ENCODE results near the gene VCAM1. TPM values are rescaled to one million over a fixed set of nuclear protein-coding genes. Genes with fewer than 3 reads are reported as not detected.

VCAM1 gene
- total RNA-seq, 1 donor from 2014 or later = 1.8 TPM

DNA sequence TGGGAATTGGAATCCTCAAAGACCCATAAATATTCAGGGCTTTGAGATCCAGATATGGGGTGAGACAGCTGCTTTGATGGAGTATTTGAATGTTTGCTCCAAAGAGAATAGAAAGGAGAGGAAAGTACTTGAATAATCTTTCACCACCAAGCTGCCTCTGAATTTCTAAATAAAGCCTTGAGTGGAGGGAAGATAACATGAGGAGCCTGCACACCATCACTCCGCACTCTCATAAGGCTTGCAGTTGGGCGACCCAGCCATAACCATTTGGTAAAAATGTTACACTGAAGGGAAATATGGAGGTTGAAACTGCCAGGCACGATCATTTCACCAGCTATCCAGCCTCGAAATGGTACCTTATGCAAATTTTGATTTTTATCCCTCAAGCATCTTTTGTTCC, 38.4 kb downstream of the VCAM1 start:
- H3K36me3 ChIP-seq (ENCODE audit: control insufficient read depth, insufficient read depth, low read length) = no peaks in the 10 kb centered on the region
- no peaks in the 10 kb centered on the region for H3K27me3 ChIP-seq (ENCODE audit: control insufficient read depth, insufficient read depth, low read length)
- no peak overlapping the region for H3K4me3 ChIP-seq (ENCODE audit: low read depth, low read length)
- FAIRE-seq = no peak
- TF ChIP-seq CTCF (IDR thresholded peaks at IDR 0.05; ENCODE audit: insufficient read depth, low read length, severe bottlenecking) = no peak
- no peak for DNase-seq (ENCODE audit: low read depth)

DNA sequence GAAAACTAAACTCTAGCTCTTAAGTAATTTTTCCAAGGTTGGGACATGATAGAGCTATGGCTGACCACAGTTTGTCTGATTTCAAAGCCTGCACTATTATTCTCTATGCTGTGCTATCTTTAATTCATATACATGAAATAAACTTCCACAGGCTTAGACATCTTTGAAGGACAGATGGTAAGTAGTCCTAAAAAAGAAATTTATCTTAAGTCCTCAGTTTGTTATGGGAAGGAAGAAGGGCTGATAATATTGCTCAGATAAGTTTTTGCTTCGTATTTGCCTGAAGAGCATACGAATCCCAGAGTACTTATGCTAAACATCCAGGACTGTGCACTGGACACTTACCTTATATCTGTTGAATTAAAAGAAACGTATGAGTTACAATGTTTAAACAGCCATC, 39.6 kb downstream of the VCAM1 start:
- DNase-seq (ENCODE audit: low read depth) (no peak), FAIRE-seq (no peak)
- Histone ChIP-seq H3K36me3 (ENCODE audit: control insufficient read depth, insufficient read depth, low read length) (no peaks in the 10 kb centered on the region), H3K27me3 (ENCODE audit: control insufficient read depth, insufficient read depth, low read length) (no peaks in the 10 kb centered on the region), H3K4me3 (ENCODE audit: low read depth, low read length) (no peak overlapping the region)
- no peak for TF ChIP-seq CTCF (IDR thresholded peaks at IDR 0.05; ENCODE audit: insufficient read depth, low read length, severe bottlenecking)

DNA sequence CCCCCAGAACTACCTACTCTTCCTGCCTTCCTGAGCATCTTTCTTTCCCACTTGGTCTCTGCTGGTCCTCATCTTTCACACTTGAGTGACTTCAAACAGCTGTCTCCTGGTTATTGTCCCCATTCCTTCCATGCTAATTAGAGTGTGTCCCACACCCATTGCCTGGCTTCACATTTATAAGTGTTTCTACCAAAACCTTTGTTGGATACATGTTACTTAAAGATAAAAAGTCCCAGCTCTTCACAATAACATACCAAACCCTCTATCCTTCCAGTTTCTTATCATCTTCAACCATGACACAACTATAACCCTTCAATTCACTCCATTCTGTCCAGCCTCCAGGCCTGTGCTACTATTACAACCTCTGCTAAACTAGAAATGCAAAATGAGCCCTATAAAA, 41.0 kb downstream of the VCAM1 start:
- FAIRE-seq = no peak
- no peak for TF ChIP-seq CTCF (IDR thresholded peaks at IDR 0.05; ENCODE audit: insufficient read depth, low read length, severe bottlenecking)
- Histone ChIP-seq H3K36me3 (ENCODE audit: control insufficient read depth, insufficient read depth, low read length) (no peaks in the 10 kb centered on the region), H3K4me3 (ENCODE audit: low read depth, low read length) (no peak overlapping the region), H3K27me3 (ENCODE audit: control insufficient read depth, insufficient read depth, low read length) (no peaks in the 10 kb centered on the region)
- DNase-seq (ENCODE audit: low read depth) = no peak

DNA sequence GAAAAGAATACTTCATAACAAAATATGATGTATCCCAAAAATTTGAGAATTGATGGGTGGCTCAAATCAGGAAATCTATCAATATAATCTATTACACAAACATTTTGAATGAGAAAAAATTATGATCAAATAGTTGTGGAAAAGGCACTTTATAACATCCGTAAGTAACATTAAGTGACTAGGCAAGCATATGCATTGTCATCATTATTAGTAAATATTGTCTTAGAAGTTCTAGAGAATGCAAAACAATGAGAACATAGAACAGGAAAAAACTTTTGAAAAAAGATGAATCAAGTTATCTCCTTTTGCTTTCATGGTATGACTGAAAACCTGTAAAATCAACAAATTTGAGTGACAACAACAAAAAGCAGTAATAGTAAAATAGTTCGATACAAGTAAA, 42.9 kb downstream of the VCAM1 start:
- DNase-seq (ENCODE audit: low read depth) (no peak), FAIRE-seq (no peak)
- no peaks in the 10 kb centered on the region for H3K27me3 ChIP-seq (ENCODE audit: control insufficient read depth, insufficient read depth, low read length)
- no peak for TF ChIP-seq CTCF (IDR thresholded peaks at IDR 0.05; ENCODE audit: insufficient read depth, low read length, severe bottlenecking)
- no peak overlapping the region for H3K4me3 ChIP-seq (ENCODE audit: low read depth, low read length)
- H3K36me3 ChIP-seq (ENCODE audit: control insufficient read depth, insufficient read depth, low read length) = no peaks in the 10 kb centered on the region

- DNase-seq (ENCODE audit: low read depth) (peak; percentile 79), FAIRE-seq (no peak)
- no peak for TF ChIP-seq CTCF (IDR thresholded peaks at IDR 0.05; ENCODE audit: insufficient read depth, low read length, severe bottlenecking)
- no peaks in the 10 kb centered on the region for H3K27me3 ChIP-seq (ENCODE audit: control insufficient read depth, insufficient read depth, low read length)
- H3K4me3 ChIP-seq (ENCODE audit: low read depth, low read length) = no peak overlapping the region
- H3K36me3 ChIP-seq (ENCODE audit: control insufficient read depth, insufficient read depth, low read length) = no peaks in the 10 kb centered on the region
Observed at GRCh38 chr1:100767176-100767890, 47.8 kb downstream of the VCAM1 start.

DNA sequence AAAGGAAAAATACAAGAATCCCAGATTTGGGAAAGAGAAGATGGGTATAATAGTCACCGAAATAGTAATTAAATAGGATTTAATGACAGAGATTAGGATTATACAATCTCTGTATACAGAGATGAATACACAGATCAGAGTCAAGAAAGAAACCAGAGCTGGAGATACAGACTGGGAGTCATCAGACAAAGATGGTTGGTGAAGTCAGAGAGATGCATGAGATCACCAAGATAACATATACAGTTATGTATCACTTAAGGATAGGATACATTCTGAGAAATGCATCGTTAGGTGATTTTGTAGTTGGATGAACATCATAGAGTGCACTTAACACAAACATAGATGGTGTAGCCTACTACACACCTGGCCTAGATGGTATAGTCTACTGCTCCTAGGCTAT, 49.8 kb downstream of the VCAM1 start:
- TF ChIP-seq CTCF (IDR thresholded peaks at IDR 0.05; ENCODE audit: insufficient read depth, low read length, severe bottlenecking) = no peak
- Histone ChIP-seq H3K36me3 (ENCODE audit: control insufficient read depth, insufficient read depth, low read length) (no peaks in the 10 kb centered on the region), H3K4me3 (ENCODE audit: low read depth, low read length) (no peak overlapping the region), H3K27me3 (ENCODE audit: control insufficient read depth, insufficient read depth, low read length) (no peaks in the 10 kb centered on the region)
- FAIRE-seq = no peak
- DNase-seq (ENCODE audit: low read depth) = no peak
